Bronchial epithelial cell (primary cell): ENCODE measurements around the gene C6orf136. TPM values are rescaled to one million over a fixed set of nuclear protein-coding genes. Genes with fewer than 3 reads are reported as not detected.

Experiments used
- DNase-seq: peaks from one replicate; pipeline ENCODE4 v3.0.0-alpha.2; 2010; ENCODE audit warnings: low read depth
- FAIRE-seq: peaks from 2 replicates; lab custom pipeline; 2011; peaks lifted over from hg19 to GRCh38; lab: Jason Lieb, UNC
- H3K27me3 ChIP-seq: 2 replicates; pipeline ENCODE4 v1.5.1; 2011; ENCODE audit warnings: low read length; ENCODE audit not compliant: control insufficient read depth, insufficient read depth
- H3K36me3 ChIP-seq: 2 replicates; pipeline ENCODE4 v1.5.1; 2011; ENCODE audit warnings: low read length; ENCODE audit not compliant: control insufficient read depth, insufficient read depth
- H3K4me3 ChIP-seq: 2 replicates; pipeline ENCODE4 v1.5.1; 2011; ENCODE audit warnings: mild to moderate bottlenecking, low read depth, low read length, control low read depth
- total RNA-seq: library from RNA; depleted of rRNA; stranded (reverse); fragments of >200 nt; gene quantifications from 2 replicates; pipeline ENCODE4 v1.2.1, GENCODE V29; 2014
- TF ChIP-seq, protein P1 (sequence below): IDR thresholded peaks from 2 replicates; pipeline ENCODE4 v1.5.1; 2011; ENCODE audit warnings: mild to moderate bottlenecking, moderate library complexity, low read length, control low read depth, inconsistent platforms; ENCODE audit not compliant: insufficient read depth, severe bottlenecking

The C6orf136 gene
- total RNA-seq, 1 donor from 2014 or later = 1.8 TPM

DNA sequence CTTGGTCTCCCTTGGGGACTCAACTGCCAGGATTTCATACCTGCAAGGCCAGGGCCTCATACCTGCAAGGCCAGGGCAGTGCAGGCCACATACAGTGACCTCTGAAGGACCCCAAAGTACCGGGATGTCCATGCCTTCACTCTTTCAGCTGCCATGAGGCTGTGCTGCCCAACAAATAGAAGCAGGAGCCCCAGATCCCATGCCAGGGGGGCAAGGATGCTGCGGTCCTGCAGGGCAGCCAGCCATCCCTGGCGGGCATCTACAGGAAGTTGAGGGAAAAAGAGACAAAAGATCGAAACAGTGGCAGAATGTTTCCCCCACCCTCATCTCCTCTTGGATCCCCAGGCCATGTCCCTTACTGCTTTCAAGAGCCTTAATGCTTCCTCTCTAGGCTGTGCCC is 43.1 kb downstream of the C6orf136 start:
- DNase-seq (no peak), FAIRE-seq (no peak)
- Histone ChIP-seq H3K36me3 (peaks cover 3% of the 10 kb centered on the region), H3K4me3 (peak overlapping the region; percentile 68), H3K27me3 (no peaks in the 10 kb centered on the region)
- TF ChIP-seq, protein P1, sequence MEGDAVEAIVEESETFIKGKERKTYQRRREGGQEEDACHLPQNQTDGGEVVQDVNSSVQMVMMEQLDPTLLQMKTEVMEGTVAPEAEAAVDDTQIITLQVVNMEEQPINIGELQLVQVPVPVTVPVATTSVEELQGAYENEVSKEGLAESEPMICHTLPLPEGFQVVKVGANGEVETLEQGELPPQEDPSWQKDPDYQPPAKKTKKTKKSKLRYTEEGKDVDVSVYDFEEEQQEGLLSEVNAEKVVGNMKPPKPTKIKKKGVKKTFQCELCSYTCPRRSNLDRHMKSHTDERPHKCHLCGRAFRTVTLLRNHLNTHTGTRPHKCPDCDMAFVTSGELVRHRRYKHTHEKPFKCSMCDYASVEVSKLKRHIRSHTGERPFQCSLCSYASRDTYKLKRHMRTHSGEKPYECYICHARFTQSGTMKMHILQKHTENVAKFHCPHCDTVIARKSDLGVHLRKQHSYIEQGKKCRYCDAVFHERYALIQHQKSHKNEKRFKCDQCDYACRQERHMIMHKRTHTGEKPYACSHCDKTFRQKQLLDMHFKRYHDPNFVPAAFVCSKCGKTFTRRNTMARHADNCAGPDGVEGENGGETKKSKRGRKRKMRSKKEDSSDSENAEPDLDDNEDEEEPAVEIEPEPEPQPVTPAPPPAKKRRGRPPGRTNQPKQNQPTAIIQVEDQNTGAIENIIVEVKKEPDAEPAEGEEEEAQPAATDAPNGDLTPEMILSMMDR = no peak

DNA sequence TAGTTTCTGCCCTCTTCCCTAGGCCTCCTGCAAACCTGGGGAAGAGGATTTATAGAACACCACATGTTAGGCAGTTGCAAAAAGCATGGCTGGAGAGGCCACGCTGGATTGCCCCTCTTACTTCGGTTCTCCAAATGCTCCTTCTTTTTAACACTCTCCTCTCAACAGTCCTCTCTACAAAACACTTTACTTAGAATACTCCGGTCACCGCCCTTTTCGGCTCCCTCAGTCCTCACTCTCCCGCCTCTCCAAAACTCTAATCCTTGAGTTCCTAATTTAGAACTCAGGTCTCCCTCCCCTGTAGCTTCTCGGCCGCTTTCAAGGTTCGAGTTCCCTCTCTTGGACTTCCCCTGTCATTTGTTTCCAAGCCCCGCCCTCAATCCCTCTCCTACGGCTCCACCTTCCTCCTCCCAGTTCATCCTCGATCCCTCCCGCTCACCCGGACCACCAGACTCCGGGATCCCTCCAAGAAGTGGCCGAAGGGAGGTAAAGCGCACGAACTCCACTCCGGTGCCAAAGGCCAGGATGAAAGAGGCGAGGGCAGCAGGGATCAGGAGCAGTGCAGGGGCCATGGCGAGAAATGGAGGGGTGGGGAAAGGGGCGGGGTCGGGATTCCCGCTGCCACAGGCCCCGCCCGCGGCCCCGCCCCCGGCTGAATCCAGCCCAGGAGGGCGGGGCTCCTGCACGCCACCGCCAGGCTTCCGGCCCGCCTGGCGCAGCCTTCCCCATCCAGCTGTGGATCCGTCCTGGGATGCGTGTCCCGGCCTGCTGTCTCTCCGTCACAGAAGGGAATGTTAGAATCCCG is 43.7 kb downstream of the C6orf136 start, which contains the start of gene NRM:
TSS of gene NRM (minus strand) at position 582 of the 805 bp plus-strand sequence. CDS start at position 572, 10 bp downstream.
- DNase-seq (peak; percentile 86), FAIRE-seq (no peak)
- peaks cover 2% of the 10 kb centered on the region for H3K36me3 ChIP-seq
- peak within 1 kb of the TSS; percentile 68 for H3K4me3 ChIP-seq
- H3K27me3 ChIP-seq = no peaks in the 10 kb centered on the region
- TF ChIP-seq, protein P1 = no peak

DNA sequence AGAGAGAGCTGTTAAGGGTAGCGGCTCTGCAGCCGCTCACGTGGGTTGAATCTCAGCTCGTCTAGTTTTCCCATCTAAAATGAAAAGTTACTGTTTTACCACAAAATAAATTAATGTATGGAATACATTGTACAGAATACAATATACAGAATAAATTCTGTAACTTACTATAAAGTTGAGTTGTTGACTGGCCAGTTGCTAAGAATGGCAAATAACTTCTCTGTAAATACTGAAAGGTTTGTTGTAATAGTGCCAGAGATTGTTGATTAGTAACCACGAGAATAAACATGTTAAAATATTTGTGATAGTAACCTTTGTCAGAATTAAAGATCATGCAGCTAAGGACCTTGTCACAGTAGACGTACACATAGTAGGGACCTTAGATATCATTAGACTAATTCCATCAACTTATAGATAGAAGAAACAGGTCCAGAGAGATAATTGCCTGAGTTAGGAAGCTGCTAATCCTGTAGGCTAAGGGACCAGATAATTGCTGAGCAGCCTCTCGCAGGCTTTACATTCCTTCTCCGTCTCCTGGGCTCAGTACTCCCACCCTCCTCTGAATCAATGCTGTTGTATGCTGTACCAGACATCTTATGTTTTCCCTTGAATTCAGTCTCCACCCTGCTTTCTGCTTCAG is 44.4 kb downstream of the C6orf136 start:
- H3K36me3 ChIP-seq = peaks cover 2% of the 10 kb centered on the region
- no peaks in the 10 kb centered on the region for H3K27me3 ChIP-seq
- TF ChIP-seq, protein P1 = no peak
- peak overlapping the region; percentile 68 for H3K4me3 ChIP-seq
- FAIRE-seq (no peak), DNase-seq (no peak)

- TF ChIP-seq, protein P1 = no peak
- no peak for DNase-seq
- no peak for FAIRE-seq
- Histone ChIP-seq H3K4me3 (no peak overlapping the region), H3K36me3 (peaks cover 1% of the 10 kb centered on the region), H3K27me3 (no peaks in the 10 kb centered on the region)
Measured at GRCh38 chr6:30696432-30696831, 49.5 kb downstream of the C6orf136 start.

GRCh38 chr6:30700340-30700739 is 53.4 kb downstream of the C6orf136 start:
- FAIRE-seq (no peak), DNase-seq (peak; percentile 44)
- Histone ChIP-seq H3K36me3 (peaks cover 3% of the 10 kb centered on the region), H3K27me3 (no peaks in the 10 kb centered on the region), H3K4me3 (no peak overlapping the region)
- TF ChIP-seq, protein P1 = no peak

Other genes starting within 250 kb of the C6orf136 start
- gene HLA-E, start 157.6 kb upstream of the C6orf136 start, total RNA-seq = 215 and 232 TPM in 2 replicates
- 21.9 and 35.2 TPM in 2 replicates for gene GNL1, start 90.6 kb upstream of the C6orf136 start, total RNA-seq
- 1.9 and 2.1 TPM in 2 replicates for gene PRR3, start 89.8 kb upstream of the C6orf136 start, total RNA-seq
- 31.9 and 35.1 TPM in 2 replicates for gene ABCF1, start 75.7 kb upstream of the C6orf136 start, total RNA-seq
- 10.5 and 18.3 TPM in 2 replicates for gene PPP1R10, start 29.9 kb upstream of the C6orf136 start, total RNA-seq
- gene MRPS18B, start 29.3 kb upstream of the C6orf136 start, total RNA-seq = 62.1 and 64.0 TPM in 2 replicates
- 1.8 and 2.9 TPM in 2 replicates for gene ATAT1, start 20.3 kb upstream of the C6orf136 start, total RNA-seq
- 38.4 and 44.3 TPM in 2 replicates for gene DHX16, start 25.9 kb downstream of the C6orf136 start, total RNA-seq
- 26.0 and 32.6 TPM in 2 replicates for gene PPP1R18, start 39.5 kb downstream of the C6orf136 start, total RNA-seq
- gene NRM, start 43.9 kb downstream of the C6orf136 start, total RNA-seq = 0.26 and 0.51 TPM in 2 replicates
- 2.4 and 2.7 TPM in 2 replicates for gene MDC1, start 70.1 kb downstream of the C6orf136 start, total RNA-seq
- 131 and 136 TPM in 2 replicates for gene TUBB, start 73.2 kb downstream of the C6orf136 start, total RNA-seq
- gene FLOT1, start 95.6 kb downstream of the C6orf136 start, total RNA-seq = 15.1 and 20.0 TPM in 2 replicates
- gene IER3, start 97.4 kb downstream of the C6orf136 start, total RNA-seq = 186 and 279 TPM in 2 replicates
- gene DDR1, start 237.4 kb downstream of the C6orf136 start, total RNA-seq = 149 and 194 TPM in 2 replicates